Loucy (cell line): ENCODE results near the gene KLHL3.

Experiments used
- H2AFZ ChIP-seq: fragments of 200-600 bp; sonication (generic); 2 replicates; pipeline ENCODE4 v1.6.0; 2016; ENCODE audit warnings: antibody characterized with exemption, mild to moderate bottlenecking, low read length, moderate library complexity
- H3F3A ChIP-seq: fragments of 200-600 bp; 2 replicates; pipeline ENCODE4 v1.6.0; 2016; ENCODE audit warnings: antibody characterized with exemption, low read depth, mild to moderate bottlenecking
- H3K27me3 ChIP-seq: fragments of 200-600 bp; sonication (generic); 2 replicates; pipeline ENCODE4 v1.6.1; 2014; ENCODE audit warnings: low read length, mild to moderate bottlenecking; ENCODE audit not compliant: insufficient read depth, poor library complexity, severe bottlenecking
- H3K36me3 ChIP-seq: fragments of 200-600 bp; sonication (generic); 2 replicates; pipeline ENCODE4 v1.6.1; 2016; ENCODE audit warnings: low read length; ENCODE audit not compliant: insufficient read depth
- H3K4me1 ChIP-seq: fragments of 200-600 bp; sonication (generic); 2 replicates; pipeline ENCODE4 v1.5.1; 2014; ENCODE audit warnings: low read length, mild to moderate bottlenecking; ENCODE audit not compliant: insufficient read depth, poor library complexity, severe bottlenecking
- H3K4me2 ChIP-seq: fragments of 200-600 bp; sonication (generic); 2 replicates; pipeline ENCODE4 v1.6.0; 2014; ENCODE audit warnings: antibody characterized with exemption, low read length, low read depth, mild to moderate bottlenecking; ENCODE audit not compliant: poor library complexity, severe bottlenecking
- H3K4me3 ChIP-seq: fragments of 200-600 bp; sonication (generic); 2 replicates; pipeline ENCODE4 v1.5.1; 2014; ENCODE audit warnings: low read length, mild to moderate bottlenecking, mixed read lengths; ENCODE audit not compliant: poor library complexity, severe bottlenecking
- H3K79me2 ChIP-seq: fragments of 200-600 bp; sonication (generic); 2 replicates; pipeline ENCODE4 v1.6.1; 2014; ENCODE audit warnings: low read length; ENCODE audit not compliant: insufficient read depth
- H3K9ac ChIP-seq: fragments of 200-600 bp; sonication (generic); 2 replicates; pipeline ENCODE4 v1.6.0; 2014; ENCODE audit warnings: mild to moderate bottlenecking, low read depth, low read length, moderate library complexity; ENCODE audit not compliant: poor library complexity, severe bottlenecking
- H3K9me2 ChIP-seq: fragments of 200-600 bp; sonication (generic); replicated peaks from 2 replicates; pipeline ENCODE4 v1.6.1; 2016; ENCODE audit warnings: low read depth, low read length, mixed read lengths
- H3K9me3 ChIP-seq: fragments of 200-600 bp; sonication (generic); 2 replicates; pipeline ENCODE4 v1.6.1; 2014; ENCODE audit warnings: mild to moderate bottlenecking, antibody characterized with exemption, low read length, low read depth; ENCODE audit not compliant: insufficient read depth
- H4K20me1 ChIP-seq: fragments of 200-600 bp; sonication (generic); 2 replicates; pipeline ENCODE4 v1.6.0; 2014; ENCODE audit warnings: antibody characterized with exemption, low read length, mild to moderate bottlenecking; ENCODE audit not compliant: insufficient read depth, poor library complexity, severe bottlenecking
- EZH2phosphoT487 ChIP-seq: fragments of 200-600 bp; IDR thresholded peaks from 2 replicates; pipeline ENCODE4 v1.6.1; 2018; ENCODE audit warnings: antibody characterized with exemption, mild to moderate bottlenecking, moderate library complexity, borderline replicate concordance
- TF ChIP-seq, protein P1 (sequence below): fragments of 200-600 bp; sonication (generic); conservative IDR thresholded peaks from 2 replicates; pipeline ENCODE4 v1.5.1; 2014; ENCODE audit warnings: mild to moderate bottlenecking, antibody characterized with exemption, low read length

KLHL3 gene

GRCh38 chr5:137572042-137572695 lies 163.7 kb downstream of the KLHL3 start:
- Histone ChIP-seq H4K20me1 (no peaks in the 10 kb centered on the region), H2AFZ (no peak overlapping the region), H3K36me3 (no peaks in the 10 kb centered on the region), H3K4me2 (no peak overlapping the region), H3K79me2 (no peaks in the 10 kb centered on the region), H3F3A (no peaks in the 10 kb centered on the region), H3K27me3 (no peaks in the 10 kb centered on the region), H3K4me1 (no peaks in the 10 kb centered on the region), H3K9me3 (no peaks in the 10 kb centered on the region), H3K4me3 (no peak overlapping the region), H3K9me2 (no peaks in the 10 kb centered on the region), H3K9ac (no peak overlapping the region)
- TF ChIP-seq, protein P1, sequence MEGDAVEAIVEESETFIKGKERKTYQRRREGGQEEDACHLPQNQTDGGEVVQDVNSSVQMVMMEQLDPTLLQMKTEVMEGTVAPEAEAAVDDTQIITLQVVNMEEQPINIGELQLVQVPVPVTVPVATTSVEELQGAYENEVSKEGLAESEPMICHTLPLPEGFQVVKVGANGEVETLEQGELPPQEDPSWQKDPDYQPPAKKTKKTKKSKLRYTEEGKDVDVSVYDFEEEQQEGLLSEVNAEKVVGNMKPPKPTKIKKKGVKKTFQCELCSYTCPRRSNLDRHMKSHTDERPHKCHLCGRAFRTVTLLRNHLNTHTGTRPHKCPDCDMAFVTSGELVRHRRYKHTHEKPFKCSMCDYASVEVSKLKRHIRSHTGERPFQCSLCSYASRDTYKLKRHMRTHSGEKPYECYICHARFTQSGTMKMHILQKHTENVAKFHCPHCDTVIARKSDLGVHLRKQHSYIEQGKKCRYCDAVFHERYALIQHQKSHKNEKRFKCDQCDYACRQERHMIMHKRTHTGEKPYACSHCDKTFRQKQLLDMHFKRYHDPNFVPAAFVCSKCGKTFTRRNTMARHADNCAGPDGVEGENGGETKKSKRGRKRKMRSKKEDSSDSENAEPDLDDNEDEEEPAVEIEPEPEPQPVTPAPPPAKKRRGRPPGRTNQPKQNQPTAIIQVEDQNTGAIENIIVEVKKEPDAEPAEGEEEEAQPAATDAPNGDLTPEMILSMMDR, result no peak
- no peak for TF ChIP-seq EZH2phosphoT487

- no peak overlapping the region for H2AFZ ChIP-seq
- no peak overlapping the region for H3K4me3 ChIP-seq
- no peaks in the 10 kb centered on the region for H3K36me3 ChIP-seq
- H3K79me2 ChIP-seq, result no peaks in the 10 kb centered on the region
- no peaks in the 10 kb centered on the region for H3K4me1 ChIP-seq
- H3K27me3 ChIP-seq, result no peaks in the 10 kb centered on the region
- no peaks in the 10 kb centered on the region for H4K20me1 ChIP-seq
- no peak overlapping the region for H3K4me2 ChIP-seq
- no peaks in the 10 kb centered on the region for H3K9me3 ChIP-seq
- H3F3A ChIP-seq, result no peaks in the 10 kb centered on the region
- TF ChIP-seq, protein P1, result no peak
- TF ChIP-seq EZH2phosphoT487, result no peak
- H3K9ac ChIP-seq, result no peak overlapping the region
- H3K9me2 ChIP-seq, result no peaks in the 10 kb centered on the region
Observed at GRCh38 chr5:137570070-137570469, 165.8 kb downstream of the KLHL3 start.
